Endothelial cell of umbilical vein (primary cell): ENCODE results near the gene GRAMD2B. TPM values are rescaled to one million over a fixed set of nuclear protein-coding genes. Genes with fewer than 3 reads are reported as not detected.

ENCODE experiments used
- Bru-seq: library from RNA; stranded (reverse); fragments of 400-500 nt; gene quantifications from one replicate; lab custom pipeline; 2021; lab: Mats Ljungman, UMichigan
- BruChase-seq, 2 experiments: library from RNA; stranded (reverse); fragments of 400-500 nt; gene quantifications; one replicate each; lab custom pipeline; 2021; lab: Mats Ljungman, UMichigan
- BruUV-seq: library from RNA; stranded (reverse); fragments of 400-500 nt; replicated peaks from 2 replicates; lab custom pipeline; 2021; lab: Mats Ljungman, UMichigan
- CTCF ChIA-PET: fragments of 300-600, 350-600 bp; sonication (Branson Sonifier 250); formaldehyde crosslinking; loops from one replicate; lab custom pipeline; 2021; ENCODE audit warnings: antibody characterized with exemption, inconsistent platforms; lab: Charles Lee
- POLR2A ChIA-PET: fragments of 300-600, 350-600 bp; sonication (Branson Sonifier 250); formaldehyde crosslinking; loops from one replicate; lab custom pipeline; 2021; ENCODE audit warnings: antibody characterized with exemption, inconsistent platforms; lab: Charles Lee
- DNase-seq: peaks from one replicate; pipeline ENCODE4 v3.0.0-alpha.2; 2011; ENCODE audit warnings: low read depth, low spot score
- FAIRE-seq: peaks from 2 replicates; lab custom pipeline; 2011; peaks lifted over from hg19 to GRCh38; lab: Jason Lieb, UNC
- H2AFZ ChIP-seq: 2 replicates; pipeline ENCODE4 v1.6.0; 2012; ENCODE audit warnings: low read depth, low read length, control low read depth, inconsistent platforms
- H3K27ac ChIP-seq: 2 replicates; pipeline ENCODE4 v1.5.1; 2011; ENCODE audit warnings: low read depth, mild to moderate bottlenecking, control low read depth, low read length, moderate library complexity; ENCODE audit not compliant: insufficient read depth
- H3K27me3 ChIP-seq, 2 experiments: 2 replicates each; pipeline versions ENCODE4 v1.6.0 to v1.6.1; 2011; ENCODE audit warnings: low read length in 2 of 2, mixed read lengths in 1 of 2; ENCODE audit not compliant: control insufficient read depth in 2 of 2, insufficient read depth in 2 of 2
- H3K36me3 ChIP-seq, 2 experiments: 2 replicates in 1 of 2; 3 replicates in 1 of 2; pipeline ENCODE4 v1.5.1; 2011; ENCODE audit warnings: low read length in 2 of 2, mild to moderate bottlenecking in 1 of 2, moderate library complexity in 1 of 2; ENCODE audit not compliant: control insufficient read depth in 2 of 2, insufficient read depth in 2 of 2; ENCODE audit errors: extremely low read depth in 1 of 2
- H3K4me1 ChIP-seq: 3 replicates; pipeline ENCODE4 v1.5.1; 2011; ENCODE audit warnings: mild to moderate bottlenecking, low read length; ENCODE audit not compliant: control insufficient read depth, insufficient read depth; ENCODE audit errors: extremely low read depth
- H3K4me2 ChIP-seq: 2 replicates; pipeline ENCODE4 v1.6.1; 2011; ENCODE audit warnings: low read length, control low read depth, mixed read lengths; ENCODE audit not compliant: insufficient read depth
- H3K4me3 ChIP-seq, 3 experiments: fragments of 200-600 bp in 1 of 3; sonication (generic), shearing (Covaris generic) in 1 of 3; replicated peaks in 1 of 3; 2 replicates each; pipeline ENCODE4 v1.5.1; 2011 to 2016; ENCODE audit warnings: control low read depth in 3 of 3, low read length in 3 of 3, mild to moderate bottlenecking in 2 of 3, inconsistent platforms in 1 of 3, low read depth in 1 of 3, moderate library complexity in 1 of 3; ENCODE audit not compliant: insufficient read depth in 1 of 3
- H3K79me2 ChIP-seq: 2 replicates; pipeline ENCODE4 v1.6.0; 2012; ENCODE audit warnings: low read length, inconsistent platforms; ENCODE audit not compliant: control insufficient read depth, insufficient read depth
- H3K9ac ChIP-seq: replicated peaks from 2 replicates; pipeline ENCODE3; 2011; ENCODE audit warnings: low read length, control low read depth; ENCODE audit not compliant: insufficient read depth; ENCODE audit errors: extremely low read depth
- H3K9me1 ChIP-seq: replicated peaks from 3 replicates; pipeline ENCODE4 v1.6.0; 2011; ENCODE audit warnings: mild to moderate bottlenecking, low read length; ENCODE audit not compliant: control insufficient read depth, insufficient read depth; ENCODE audit errors: extremely low read depth
- H3K9me3 ChIP-seq: replicated peaks from 2 replicates; pipeline ENCODE4 v1.5.1; 2012; ENCODE audit warnings: low read length, inconsistent platforms; ENCODE audit not compliant: control insufficient read depth, insufficient read depth
- H4K20me1 ChIP-seq: replicated peaks from 2 replicates; pipeline ENCODE3; 2011; ENCODE audit warnings: mild to moderate bottlenecking, low read length; ENCODE audit not compliant: control insufficient read depth, insufficient read depth; ENCODE audit errors: extremely low read depth
- EZH2 ChIP-seq: IDR thresholded peaks from 2 replicates; pipeline ENCODE4 v1.6.1; 2012; ENCODE audit warnings: borderline replicate concordance, low read depth, mild to moderate bottlenecking, moderate library complexity, low read length, inconsistent platforms; ENCODE audit not compliant: severe bottlenecking
- FOS ChIP-seq: IDR thresholded peaks from 2 replicates; pipeline ENCODE4 v1.6.1; 2011; ENCODE audit warnings: mild to moderate bottlenecking, low read length, moderate library complexity, borderline replicate concordance; ENCODE audit not compliant: insufficient read depth
- GATA2 ChIP-seq: IDR thresholded peaks from 2 replicates; pipeline ENCODE4 v1.7.0; 2011; ENCODE audit warnings: low read depth, mild to moderate bottlenecking, moderate library complexity, mixed read lengths, low read length; ENCODE audit not compliant: insufficient read length, insufficient read depth
- JUN ChIP-seq: IDR thresholded peaks from 2 replicates; pipeline ENCODE4 v1.6.1; 2011; ENCODE audit warnings: borderline replicate concordance, low read depth; ENCODE audit not compliant: insufficient read length, insufficient read depth
- MYC ChIP-seq: IDR thresholded peaks from one replicate; pipeline ENCODE4 v1.6.1; 2011; ENCODE audit warnings: mild to moderate bottlenecking, low read depth, low read length
- POLR2A ChIP-seq: IDR thresholded peaks from 2 replicates; pipeline ENCODE4 v1.6.1; 2012; ENCODE audit warnings: low read depth, mild to moderate bottlenecking, control low read depth, low read length
- POLR2AphosphoS5 ChIP-seq: IDR thresholded peaks from 2 replicates; pipeline ENCODE4 v1.6.1; 2012; ENCODE audit warnings: low read depth, mild to moderate bottlenecking, control low read depth, low read length, moderate library complexity; ENCODE audit not compliant: insufficient read depth
- dilution Hi-C: fragments of 300-500 bp; cut with MboI; formaldehyde crosslinking; loops from one replicate; pipeline ENCODE4 v1.15.0; 2019; ENCODE audit warnings: low sequenced_read_pairs; ENCODE audit not compliant: extremely low pct_ligation_motif_present
- intact Hi-C: fragments of 100-400 bp; cut with micrococcal nuclease; formaldehyde crosslinking; loops from one replicate; pipeline ENCODE4 v1.10.0; 2022
- long read RNA-seq: library from polyadenylated mRNA; stranded (forward); transcript quantifications from one replicate; pipeline ENCODE4 v2.0.0, GENCODE V29; 2021
- polyA minus RNA-seq, 3 experiments: library from RNA; depleted of rRNA, polyadenylated mRNA; stranded (reverse); fragments of >200 nt; gene quantifications; 1 replicate in 1 of 3; 2 replicates in 2 of 3; pipeline ENCODE4 v1.2.3, GENCODE V29; 2011
- polyA plus RNA-seq, 4 experiments: library from polyadenylated mRNA; depleted of rRNA in 3 of 4; stranded (reverse) in 3 of 4; unstranded in 1 of 4; fragments of >200 nt; gene quantifications; 2 replicates each; pipeline versions ENCODE4 v1.2.1 to v1.2.3, GENCODE V29; 2011 to 2012; ENCODE audit warnings: missing spikeins in 1 of 4
- total RNA-seq: library from RNA; stranded (reverse); gene quantifications from 2 replicates; pipeline ENCODE4 v1.2.3, GENCODE V29; 2021
- TF ChIP-seq, protein P1 (sequence below): IDR thresholded peaks from 2 replicates; pipeline ENCODE4 v1.6.1; 2011; ENCODE audit not compliant: insufficient read depth, insufficient read length
- TF ChIP-seq, protein P2 (sequence below), 2 donors: IDR thresholded peaks; 1 replicate in 1 of 2; 2 replicates in 1 of 2; pipeline ENCODE4 v1.5.1; 2011; ENCODE audit warnings: low read length in 2 of 2, mild to moderate bottlenecking in 2 of 2, moderate library complexity in 2 of 2, control low read depth in 1 of 2, inconsistent platforms in 1 of 2, low read depth in 1 of 2; ENCODE audit not compliant: insufficient read depth in 1 of 2; ENCODE audit errors: extremely low read depth in 1 of 2

Gene GRAMD2B, protein sequence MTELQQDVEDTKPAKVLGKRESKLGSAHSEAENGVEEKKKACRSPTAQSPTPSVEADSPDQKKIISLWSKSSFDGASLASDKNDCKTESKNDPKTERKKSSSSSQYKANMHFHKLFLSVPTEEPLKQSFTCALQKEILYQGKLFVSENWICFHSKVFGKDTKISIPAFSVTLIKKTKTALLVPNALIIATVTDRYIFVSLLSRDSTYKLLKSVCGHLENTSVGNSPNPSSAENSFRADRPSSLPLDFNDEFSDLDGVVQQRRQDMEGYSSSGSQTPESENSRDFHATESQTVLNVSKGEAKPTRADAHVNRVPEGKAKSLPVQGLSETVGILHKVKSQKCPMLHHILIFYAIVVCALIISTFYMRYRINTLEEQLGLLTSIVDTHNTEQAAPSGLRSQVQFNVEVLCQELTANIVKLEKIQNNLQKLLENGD
- 4.6 and 5.5 TPM in 2 replicates for total RNA-seq
- polyA plus RNA-seq: 1.6 and 2.0 TPM in 2 replicates
- 2.1 and 3.2 TPM in 2 replicates for polyA plus RNA-seq (2011; cell fraction: cytosol; rRNA removed)
- polyA plus RNA-seq (2011; cell fraction: nucleus; rRNA removed): 4.1 and 4.2 TPM in 2 replicates
- polyA plus RNA-seq (2012): not detected in 2 replicates
- polyA minus RNA-seq: 0.92 and 1.6 TPM in 2 replicates
- polyA minus RNA-seq (2011; cell fraction: cytosol; rRNA and poly(A)+ RNA removed): 6.2 TPM
- polyA minus RNA-seq (2011; cell fraction: nucleus; rRNA and poly(A)+ RNA removed): 3.3 and 4.5 TPM in 2 replicates
- percentile 48 among the genes with signal in this experiment for Bru-seq, nascent RNA
- BruChase-seq, experiment 1, labeled RNA remaining after a 6-hour chase: percentile 31 among the genes with signal in this experiment
- BruChase-seq, experiment 2, labeled RNA remaining after a 2-hour chase: percentile 37 among the genes with signal in this experiment
- long read RNA-seq, transcript GRAMD2B-201 (14 exons, 3,175 nt): major isoform, 6 of 11 reads
- long read RNA-seq, partial matches to known transcripts: 1 of 11 reads
- long read RNA-seq, other reads (novel, unspliced or antisense): 4 of 11 reads

DNA sequence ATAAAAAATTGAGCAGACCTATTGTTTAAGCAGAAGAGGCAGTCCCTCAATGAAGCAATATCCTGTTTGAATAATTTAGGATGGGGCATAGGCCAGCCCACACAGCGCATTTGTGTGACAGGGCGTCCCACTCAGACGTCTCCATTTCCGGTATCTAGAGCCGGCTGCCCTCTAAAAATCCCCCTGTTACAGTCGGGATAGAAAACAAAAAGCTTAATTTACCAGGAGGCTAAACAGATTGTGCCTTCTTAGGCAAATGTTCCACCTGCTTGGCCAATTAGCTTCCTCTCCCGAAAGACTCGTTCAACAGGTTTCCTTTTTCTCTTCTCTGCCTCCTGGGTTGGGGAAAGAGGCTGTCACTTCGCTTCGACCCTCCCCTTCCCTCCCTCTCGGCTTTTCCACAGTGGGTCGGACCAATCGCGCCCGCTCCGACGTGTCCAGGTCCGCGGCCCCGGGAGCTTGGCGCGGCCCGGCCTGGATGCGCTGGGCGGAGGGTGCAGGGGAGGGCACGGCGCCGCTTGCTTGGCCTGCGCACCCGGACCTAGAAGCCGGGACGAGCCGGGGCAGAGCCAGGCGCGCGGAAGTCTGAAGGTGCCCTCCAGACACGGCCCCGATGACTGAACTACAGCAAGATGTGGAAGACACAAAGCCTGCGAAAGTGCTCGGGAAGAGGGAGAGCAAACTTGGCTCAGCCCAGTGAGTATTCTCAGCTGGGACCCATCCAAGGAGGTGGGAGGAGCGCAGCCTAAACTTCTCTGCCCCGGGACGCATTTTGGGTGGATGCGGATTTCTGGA lies at the start of gene GRAMD2B:
TSS of gene GRAMD2B (plus strand) at position 416 of the 795 bp plus-strand sequence. CDS start at position 614, 198 bp downstream.
- Histone ChIP-seq H2AFZ (peak within 1 kb of the TSS; percentile 65), H3K79me2 (no peaks in the 10 kb centered on the region), H3K36me3 (no peaks in the 10 kb centered on the region), H4K20me1 (no peaks in the 10 kb centered on the region), H3K4me3 (peak within 1 kb of the TSS; percentile 14 to 83 (median 47)), H3K27ac (peak within 1 kb of the TSS; percentile 13), H3K27me3 (peaks cover 0 to 2% of the 10 kb centered on the region in 2 experiments), H3K4me2 (peak within 1 kb of the TSS; percentile 92), H3K9me1 (no peaks in the 10 kb centered on the region), H3K9me3 (no peaks in the 10 kb centered on the region), H3K4me1 (peaks cover 7% of the 10 kb centered on the region), H3K9ac (peak within 1 kb of the TSS; percentile 69)
- dilution Hi-C loops: no loop called here
- FAIRE-seq (peak; percentile 70), DNase-seq (peak; percentile 82)
- intact Hi-C loops: loop anchor here (1.0 to 5.0 kb wide), 2 partner anchors 71 to 172 kb away; partner anchors contain the start of gene ALDH7A1
- CTCF ChIA-PET: interaction anchor here (0.8 to 2.1 kb wide), 7 partner anchors 10 to 172 kb away, joined by 3 to 9 read pairs (median 3); partner anchors contain the start of gene ALDH7A1
- POLR2A ChIA-PET: interaction anchor here (0.6 kb wide), 1 partner anchor 1742 kb away, joined by 8 read pairs; no protein-coding TSS in a partner anchor
- TF ChIP-seq GATA2 (no peak), FOS (no peak), MYC (no peak), JUN (no peak), POLR2AphosphoS5 (no peak), POLR2A (no peak), EZH2 (no peak)
- TF ChIP-seq, protein P1, sequence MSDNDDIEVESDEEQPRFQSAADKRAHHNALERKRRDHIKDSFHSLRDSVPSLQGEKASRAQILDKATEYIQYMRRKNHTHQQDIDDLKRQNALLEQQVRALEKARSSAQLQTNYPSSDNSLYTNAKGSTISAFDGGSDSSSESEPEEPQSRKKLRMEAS: no peak
- TF ChIP-seq, protein P2, sequence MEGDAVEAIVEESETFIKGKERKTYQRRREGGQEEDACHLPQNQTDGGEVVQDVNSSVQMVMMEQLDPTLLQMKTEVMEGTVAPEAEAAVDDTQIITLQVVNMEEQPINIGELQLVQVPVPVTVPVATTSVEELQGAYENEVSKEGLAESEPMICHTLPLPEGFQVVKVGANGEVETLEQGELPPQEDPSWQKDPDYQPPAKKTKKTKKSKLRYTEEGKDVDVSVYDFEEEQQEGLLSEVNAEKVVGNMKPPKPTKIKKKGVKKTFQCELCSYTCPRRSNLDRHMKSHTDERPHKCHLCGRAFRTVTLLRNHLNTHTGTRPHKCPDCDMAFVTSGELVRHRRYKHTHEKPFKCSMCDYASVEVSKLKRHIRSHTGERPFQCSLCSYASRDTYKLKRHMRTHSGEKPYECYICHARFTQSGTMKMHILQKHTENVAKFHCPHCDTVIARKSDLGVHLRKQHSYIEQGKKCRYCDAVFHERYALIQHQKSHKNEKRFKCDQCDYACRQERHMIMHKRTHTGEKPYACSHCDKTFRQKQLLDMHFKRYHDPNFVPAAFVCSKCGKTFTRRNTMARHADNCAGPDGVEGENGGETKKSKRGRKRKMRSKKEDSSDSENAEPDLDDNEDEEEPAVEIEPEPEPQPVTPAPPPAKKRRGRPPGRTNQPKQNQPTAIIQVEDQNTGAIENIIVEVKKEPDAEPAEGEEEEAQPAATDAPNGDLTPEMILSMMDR (IDR thresholded peaks at IDR 0.05; ENCODE audit: extremely low read depth in 1 of 2, insufficient read depth in 1 of 2, low read depth in 1 of 2, low read length in 2 of 2): no peak
- BruUV-seq: TSS peak; percentile 37
